Measurements from ENCODE around the gene KCNT2.
"Not testable (repeated sequence)": the region's sequence is repeated elsewhere in the genome, so short reads cannot be mapped to it uniquely, and the experiment has no call there.

The KCNT2 gene

GRCh38 chr1:196515904-196516303 lies 92.3 kb downstream of the KCNT2 start:
- no peak overlapping the region for H3K4me3 ChIP-seq (ENCODE audit: insufficient read depth in 1 of 2, low read depth in 1 of 2, low read length in 2 of 2)
- H3K27me3 ChIP-seq (ENCODE audit: control insufficient read depth in 1 of 2, insufficient read depth in 1 of 2, low read length in 2 of 2): no peaks in the 10 kb centered on the region
- no peak overlapping the region for H3K18ac ChIP-seq (ENCODE audit: low read depth in 1 of 2, low read length in 2 of 2)
- no peak for DNase-seq
- peaks cover 9% of the 10 kb centered on the region for H3K79me1 ChIP-seq (replicated peaks; ENCODE audit: low read length, poor library complexity, severe bottlenecking)
- H3K27ac ChIP-seq (ENCODE audit: low read length, poor library complexity, severe bottlenecking): no peak overlapping the region
- no peak overlapping the region for H2AFZ ChIP-seq (ENCODE audit: low read depth, low read length)
- H2AK5ac ChIP-seq (ENCODE audit: low read length, severe bottlenecking): peak overlapping the region; percentile 51
- H3K9ac ChIP-seq (ENCODE audit: low read length): no peak overlapping the region
- no peak overlapping the region for H2BK5ac ChIP-seq (ENCODE audit: low read depth, low read length, poor library complexity, severe bottlenecking)
- no peaks in the 10 kb centered on the region for H3K9me3 ChIP-seq (ENCODE audit: control insufficient read depth, low read length)
- H3K14ac ChIP-seq (ENCODE audit: low read length in 2 of 2): no peak overlapping the region
- H3K4me2 ChIP-seq (ENCODE audit: low read length, poor library complexity, severe bottlenecking): no peak overlapping the region
- no peak overlapping the region for H3K23ac ChIP-seq (ENCODE audit: low read length in 2 of 2)
- WGBS: 89% methylated on average over 2 of the region's 2 CpGs
- H3K4me1 ChIP-seq (ENCODE audit: control insufficient read depth, insufficient read depth, low read depth, low read length): peaks cover 13% of the 10 kb centered on the region
- H4K91ac ChIP-seq (ENCODE audit: low read length): no peak overlapping the region
- no peak overlapping the region for H2BK12ac ChIP-seq (ENCODE audit: low read length in 2 of 2)
- no peak overlapping the region for H3K4ac ChIP-seq (ENCODE audit: low read depth in 1 of 2, low read length in 2 of 2)
- H2BK120ac ChIP-seq (ENCODE audit: low read depth, low read length): no peak overlapping the region
- no peak overlapping the region for H4K8ac ChIP-seq (ENCODE audit: low read length)
- H3K36me3 ChIP-seq (ENCODE audit: control insufficient read depth in 1 of 2, insufficient read depth in 2 of 2, low read depth in 1 of 2, low read length in 2 of 2): no peaks in the 10 kb centered on the region
- no peak overlapping the region for H2BK15ac ChIP-seq (ENCODE audit: low read depth, poor library complexity, severe bottlenecking)

- H3K4me3 ChIP-seq (ENCODE audit: insufficient read depth in 1 of 2, low read depth in 1 of 2, low read length in 2 of 2): no peak overlapping the region
- no peak overlapping the region for H4K91ac ChIP-seq (ENCODE audit: low read length)
- no peak overlapping the region for H2AK5ac ChIP-seq (ENCODE audit: low read length, severe bottlenecking)
- no peak overlapping the region for H2BK120ac ChIP-seq (ENCODE audit: low read depth, low read length)
- no peak overlapping the region for H2BK5ac ChIP-seq (ENCODE audit: low read depth, low read length, poor library complexity, severe bottlenecking)
- H2BK15ac ChIP-seq (ENCODE audit: low read depth, poor library complexity, severe bottlenecking): no peak overlapping the region
- WGBS: no CpG with 5 or more reads among the region's 2 CpGs
- no peak overlapping the region for H3K9ac ChIP-seq (ENCODE audit: low read length)
- peaks cover 12% of the 10 kb centered on the region for H3K79me1 ChIP-seq (replicated peaks; ENCODE audit: low read length, poor library complexity, severe bottlenecking)
- H3K18ac ChIP-seq (ENCODE audit: low read depth in 1 of 2, low read length in 2 of 2): no peak overlapping the region
- H3K14ac ChIP-seq (ENCODE audit: low read length in 2 of 2): no peak overlapping the region
- H3K27me3 ChIP-seq (ENCODE audit: control insufficient read depth in 1 of 2, insufficient read depth in 1 of 2, low read length in 2 of 2): no peaks in the 10 kb centered on the region
- H2BK12ac ChIP-seq (ENCODE audit: low read length in 2 of 2): no peak overlapping the region
- H3K27ac ChIP-seq (ENCODE audit: low read length, poor library complexity, severe bottlenecking): no peak overlapping the region
- no peaks in the 10 kb centered on the region for H3K9me3 ChIP-seq (ENCODE audit: control insufficient read depth, low read length)
- H3K23ac ChIP-seq (ENCODE audit: low read length in 2 of 2): no peak overlapping the region
- no peaks in the 10 kb centered on the region for H3K36me3 ChIP-seq (ENCODE audit: control insufficient read depth in 1 of 2, insufficient read depth in 2 of 2, low read depth in 1 of 2, low read length in 2 of 2)
- no peak overlapping the region for H4K8ac ChIP-seq (ENCODE audit: low read length)
- no peak overlapping the region for H2AFZ ChIP-seq (ENCODE audit: low read depth, low read length)
- no peak overlapping the region for H3K4me2 ChIP-seq (ENCODE audit: low read length, poor library complexity, severe bottlenecking)
- no peak for DNase-seq
- H3K4ac ChIP-seq (ENCODE audit: low read depth in 1 of 2, low read length in 2 of 2): no peak overlapping the region
- H3K4me1 ChIP-seq (ENCODE audit: control insufficient read depth, insufficient read depth, low read depth, low read length): peaks cover 13% of the 10 kb centered on the region
Observed at GRCh38 chr1:196513821-196514220, 94.4 kb downstream of the KCNT2 start.

GRCh38 chr1:196510451-196510850 lies 97.8 kb downstream of the KCNT2 start:
- Histone ChIP-seq H3K18ac (ENCODE audit: low read depth in 1 of 2, low read length in 2 of 2) (peak overlapping the region in 1 of 2 experiments; percentile 52), H3K4ac (ENCODE audit: low read depth in 1 of 2, low read length in 2 of 2) (no peak overlapping the region), H3K23ac (ENCODE audit: low read length in 2 of 2) (no peak overlapping the region), H2BK120ac (ENCODE audit: low read depth, low read length) (no peak overlapping the region), H2AK5ac (ENCODE audit: low read length, severe bottlenecking) (no peak overlapping the region), H3K9me3 (ENCODE audit: control insufficient read depth, low read length) (no peaks in the 10 kb centered on the region), H3K4me3 (ENCODE audit: insufficient read depth in 1 of 2, low read depth in 1 of 2, low read length in 2 of 2) (no peak overlapping the region), H4K8ac (ENCODE audit: low read length) (no peak overlapping the region), H3K9ac (ENCODE audit: low read length) (no peak overlapping the region), H3K4me2 (ENCODE audit: low read length, poor library complexity, severe bottlenecking) (no peak overlapping the region), H3K79me1 (replicated peaks; ENCODE audit: low read length, poor library complexity, severe bottlenecking) (peaks cover 4% of the 10 kb centered on the region), H3K4me1 (ENCODE audit: control insufficient read depth, insufficient read depth, low read depth, low read length) (no peaks in the 10 kb centered on the region), H3K36me3 (ENCODE audit: control insufficient read depth in 1 of 2, insufficient read depth in 2 of 2, low read depth in 1 of 2, low read length in 2 of 2) (no peaks in the 10 kb centered on the region), H3K27ac (ENCODE audit: low read length, poor library complexity, severe bottlenecking) (no peak overlapping the region), H3K14ac (ENCODE audit: low read length in 2 of 2) (peak overlapping the region in 1 of 2 experiments; percentile 71), H3K27me3 (ENCODE audit: control insufficient read depth in 1 of 2, insufficient read depth in 1 of 2, low read length in 2 of 2) (no peaks in the 10 kb centered on the region), H4K91ac (ENCODE audit: low read length) (no peak overlapping the region), H2AFZ (ENCODE audit: low read depth, low read length) (no peak overlapping the region), H2BK5ac (ENCODE audit: low read depth, low read length, poor library complexity, severe bottlenecking) (no peak overlapping the region), H2BK12ac (ENCODE audit: low read length in 2 of 2) (no peak overlapping the region), H2BK15ac (ENCODE audit: low read depth, poor library complexity, severe bottlenecking) (no peak overlapping the region)
- 100% methylated on average over 1 of the region's 1 CpG for WGBS
- DNase-seq: no peak

GRCh38 chr1:196504224-196504623 lies 104.0 kb downstream of the KCNT2 start:
- H2AFZ ChIP-seq (ENCODE audit: low read depth, low read length); H2BK15ac ChIP-seq (ENCODE audit: low read depth, poor library complexity, severe bottlenecking); H3K4ac ChIP-seq (ENCODE audit: low read depth in 1 of 2, low read length in 2 of 2); H2BK12ac ChIP-seq (ENCODE audit: low read length in 2 of 2); H3K23ac ChIP-seq (ENCODE audit: low read length in 2 of 2); H3K18ac ChIP-seq (ENCODE audit: low read depth in 1 of 2, low read length in 2 of 2); H3K27ac ChIP-seq (ENCODE audit: low read length, poor library complexity, severe bottlenecking); H3K79me1 ChIP-seq (replicated peaks; ENCODE audit: low read length, poor library complexity, severe bottlenecking); H3K9ac ChIP-seq (ENCODE audit: low read length); H3K27me3 ChIP-seq (ENCODE audit: control insufficient read depth in 1 of 2, insufficient read depth in 1 of 2, low read length in 2 of 2); DNase-seq; H3K4me3 ChIP-seq (ENCODE audit: insufficient read depth in 1 of 2, low read depth in 1 of 2, low read length in 2 of 2); H3K36me3 ChIP-seq (ENCODE audit: control insufficient read depth in 1 of 2, insufficient read depth in 2 of 2, low read depth in 1 of 2, low read length in 2 of 2); H2BK120ac ChIP-seq (ENCODE audit: low read depth, low read length); H4K8ac ChIP-seq (ENCODE audit: low read length); H3K4me2 ChIP-seq (ENCODE audit: low read length, poor library complexity, severe bottlenecking); H3K14ac ChIP-seq (ENCODE audit: low read length in 2 of 2); H2BK5ac ChIP-seq (ENCODE audit: low read depth, low read length, poor library complexity, severe bottlenecking); H3K9me3 ChIP-seq (ENCODE audit: control insufficient read depth, low read length); H4K91ac ChIP-seq (ENCODE audit: low read length); H2AK5ac ChIP-seq (ENCODE audit: low read length, severe bottlenecking); H3K4me1 ChIP-seq (ENCODE audit: control insufficient read depth, insufficient read depth, low read depth, low read length): not testable (repeated sequence)
- no CpG with 5 or more reads among the region's 1 CpG for WGBS

Measured in mesenchymal stem cell (in vitro differentiated cells and primary cell).